Ramos (cell line): ENCODE measurements around the gene C4orf36.

Experiments
- in situ Hi-C: fragments of 300-500 bp; cut with MboI; formaldehyde crosslinking; loops from one replicate; pipeline ENCODE4 v1.14.3; 2022; ENCODE audit warnings: low sequenced_read_pairs; ENCODE audit not compliant: unreplicated experiment

Gene C4orf36

GRCh38 chr4:86891762-86892635 is at the start of gene C4orf36:
Gene C4orf36, minus strand, starts transcription at chr4:86892422. Its CDS starts 902 bp downstream, at chr4:86891520.
- in situ Hi-C loops, result loop anchor here (10.0 kb wide), 2 partner anchors 237 to 397 kb away; no protein-coding TSS in a partner anchor

- in situ Hi-C loops, result no loop called here
These were observed 48.8 kb upstream of the C4orf36 start for GRCh38 chr4:86940920-86941460.

- in situ Hi-C loops, result loop anchor here (5.0 kb wide), 1 partner anchor 62 kb away; no protein-coding TSS in a partner anchor
These were observed 47.7 kb upstream of the C4orf36 start for GRCh38 chr4:86939729-86940575.

- in situ Hi-C loops, result loop anchor here (5.0 kb wide), 1 partner anchor 63 kb away; no protein-coding TSS in a partner anchor
These were observed 46.7 kb upstream of the C4orf36 start for GRCh38 chr4:86938771-86939520.

GRCh38 chr4:86935853-86936733 is 43.9 kb upstream of the C4orf36 start:
- in situ Hi-C loops, result loop anchor here (5.0 kb wide), 1 partner anchor 66 kb away; no protein-coding TSS in a partner anchor

- in situ Hi-C loops, result loop anchor here (5.0 kb wide), 1 partner anchor 67 kb away; no protein-coding TSS in a partner anchor
These were observed 43.3 kb upstream of the C4orf36 start for GRCh38 chr4:86935566-86935852.

- in situ Hi-C loops, result loop anchor here (5.0 kb wide), 1 partner anchor 67 kb away; no protein-coding TSS in a partner anchor
These were observed 42.7 kb upstream of the C4orf36 start, which contains the start of gene AFF1 for GRCh38 chr4:86934771-86935565. Gene AFF1, plus strand, starts transcription at chr4:86935011. Its CDS starts 13,523 bp downstream, at chr4:86948534.

GRCh38 chr4:86934147-86934770 is 42.0 kb upstream of the C4orf36 start:
- in situ Hi-C loops, result no loop called here

- in situ Hi-C loops, result no loop called here
These were observed 36.4 kb upstream of the C4orf36 start for GRCh38 chr4:86928400-86929255.

- in situ Hi-C loops, result no loop called here
These were observed 35.7 kb upstream of the C4orf36 start for GRCh38 chr4:86927843-86928395.

GRCh38 chr4:86926435-86927086 is 34.3 kb upstream of the C4orf36 start:
- in situ Hi-C loops, result no loop called here

GRCh38 chr4:86924811-86925210 is 32.6 kb upstream of the C4orf36 start:
- in situ Hi-C loops, result loop anchor here (5.0 kb wide), 1 partner anchor 167 kb away; no protein-coding TSS in a partner anchor

- in situ Hi-C loops, result loop anchor here (5.0 kb wide), 1 partner anchor 171 kb away; no protein-coding TSS in a partner anchor
These were observed 29.5 kb upstream of the C4orf36 start for GRCh38 chr4:86921608-86922252.

GRCh38 chr4:86919561-86920223 is 27.5 kb upstream of the C4orf36 start:
- in situ Hi-C loops, result loop anchor here (5.0 to 10.0 kb wide), 2 partner anchors 173 to 315 kb away; no protein-coding TSS in a partner anchor
